ENCODE results near the gene RSF1.

RSF1 gene

GRCh38 chr11:77665240-77665965 is 155.1 kb downstream of the RSF1 start:
- ChIA-PET POLR2A (no interaction called here), CTCF (interaction anchor here (0.7 kb wide), 1 partner anchor 1048 kb away, joined by 4 read pairs; no protein-coding TSS in a partner anchor)
- no peak overlapping the region for H3K4me3 ChIP-seq (ENCODE audit: low read depth, low read length)
- H3K9me3 ChIP-seq (ENCODE audit: control insufficient read depth, insufficient read depth, low read depth, low read length): no peaks in the 10 kb centered on the region
- H3K36me3 ChIP-seq (ENCODE audit: control insufficient read depth in 2 of 2, insufficient read depth in 1 of 2, low read length in 2 of 2): peaks cover 6 to 56% of the 10 kb centered on the region in 2 experiments
- TF ChIP-seq ZBTB7A (tag by site-specific recombination; IDR thresholded peaks at IDR 0.05; ENCODE audit: low read depth) (no peak), ZNF571 (tag by site-specific recombination; IDR thresholded peaks at IDR 0.05) (no peak), PRDM10 (tag by site-specific recombination; IDR thresholded peaks at IDR 0.05) (no peak), GLI4 (tag by site-specific recombination; IDR thresholded peaks at IDR 0.05) (no peak), ZNF274 (IDR thresholded peaks at IDR 0.05; ENCODE audit: low read length) (no peak), ZNF274 (tag by site-specific recombination; IDR thresholded peaks at IDR 0.05; ENCODE audit: borderline replicate concordance) (no peak), ZNF16 (tag by site-specific recombination; IDR thresholded peaks at IDR 0.05; ENCODE audit: low read depth) (no peak), ZNF157 (tag by site-specific recombination; IDR thresholded peaks at IDR 0.05) (no peak), YY1 (tag by site-specific recombination; IDR thresholded peaks at IDR 0.05) (no peak), ZNF311 (tag by site-specific recombination; IDR thresholded peaks at IDR 0.05; ENCODE audit: borderline replicate concordance) (no peak), ZNF501 (tag by site-specific recombination; IDR thresholded peaks at IDR 0.05) (no peak), ZNF580 (tag by site-specific recombination; IDR thresholded peaks at IDR 0.05) (no peak), KLF10 (tag by site-specific recombination; IDR thresholded peaks at IDR 0.05) (no peak), ZNF518A (tag by site-specific recombination; conservative IDR thresholded peaks at IDR 0.05; ENCODE audit: low read depth) (no peak), GLI2 (tag by site-specific recombination; IDR thresholded peaks at IDR 0.05; ENCODE audit: borderline replicate concordance, low read depth) (no peak), ZNF2 (tag by site-specific recombination; IDR thresholded peaks at IDR 0.05) (no peak), OVOL3 (tag by site-specific recombination; IDR thresholded peaks at IDR 0.05) (no peak), ZNF114 (tag by site-specific recombination; IDR thresholded peaks at IDR 0.05) (no peak), SP3 (tag by site-specific recombination; IDR thresholded peaks at IDR 0.05) (no peak), SCRT2 (tag by site-specific recombination; IDR thresholded peaks at IDR 0.05) (no peak)
- TF ChIP-seq, protein P1, sequence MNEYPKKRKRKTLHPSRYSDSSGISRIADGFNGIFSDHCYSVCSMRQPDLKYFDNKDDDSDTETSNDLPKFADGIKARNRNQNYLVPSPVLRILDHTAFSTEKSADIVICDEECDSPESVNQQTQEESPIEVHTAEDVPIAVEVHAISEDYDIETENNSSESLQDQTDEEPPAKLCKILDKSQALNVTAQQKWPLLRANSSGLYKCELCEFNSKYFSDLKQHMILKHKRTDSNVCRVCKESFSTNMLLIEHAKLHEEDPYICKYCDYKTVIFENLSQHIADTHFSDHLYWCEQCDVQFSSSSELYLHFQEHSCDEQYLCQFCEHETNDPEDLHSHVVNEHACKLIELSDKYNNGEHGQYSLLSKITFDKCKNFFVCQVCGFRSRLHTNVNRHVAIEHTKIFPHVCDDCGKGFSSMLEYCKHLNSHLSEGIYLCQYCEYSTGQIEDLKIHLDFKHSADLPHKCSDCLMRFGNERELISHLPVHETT (tag by site-specific recombination; IDR thresholded peaks at IDR 0.05): no peak
- no peak overlapping the region for H3K27ac ChIP-seq (ENCODE audit: extremely low read depth, low read depth, low read length)
- H3K4me1 ChIP-seq (ENCODE audit: control insufficient read depth, insufficient read depth, low read length): no peaks in the 10 kb centered on the region

Data from HEK293 (cell line).